GM10248 (cell line): ENCODE measurements around the gene GTF3C2.

Source experiments
- CTCF ChIA-PET: fragments of 300-600 bp; sonication (Branson Sonifier 250); formaldehyde crosslinking; extraction: SDS; loops from one replicate; lab custom pipeline; 2021; ENCODE audit warnings: antibody characterized with exemption; lab: Yijun Ruan, JAX
- POLR2A ChIA-PET: fragments of 350-650 bp; sonication (Branson Sonifier 250); formaldehyde crosslinking; extraction: SDS; loops from one replicate; lab custom pipeline; 2020; ENCODE audit warnings: antibody characterized with exemption; lab: Yijun Ruan, JAX
- DNase-seq: peaks from one replicate; pipeline ENCODE4 v3.0.0; 2012; ENCODE audit errors: extremely low spot score
- CTCF ChIP-seq: IDR thresholded peaks from 2 replicates; pipeline ENCODE4 v1.5.1; 2012; ENCODE audit warnings: mild to moderate bottlenecking, low read depth; ENCODE audit errors: extremely low read depth, missing control alignments, control extremely low read depth

GTF3C2 gene

GRCh38 chr2:27281855-27282559 is 74.6 kb downstream of the GTF3C2 start, which contains the start of gene TRIM54:
Gene TRIM54, plus strand, starts transcription at chr2:27282429. Its CDS starts 303 bp downstream, at chr2:27282732.
- TF ChIP-seq CTCF, result no peak
- DNase-seq, result no peak
- ChIA-PET CTCF (interaction anchor here (0.7 to 10.1 kb wide), 20 partner anchors 10 to 401 kb away, joined by 3 to 138 read pairs (median 4); partner anchors contain the start of genes AGBL5 and SLC30A3), POLR2A (no interaction called here)

GRCh38 chr2:27281442-27281841 is 75.1 kb downstream of the GTF3C2 start:
- ChIA-PET POLR2A (no interaction called here), CTCF (interaction anchor here (1.0 to 10.1 kb wide), 15 partner anchors 10 to 320 kb away, joined by 3 to 138 read pairs (median 7); partner anchors contain the start of gene SLC30A3)
- no peak for DNase-seq
- TF ChIP-seq CTCF, result no peak

GRCh38 chr2:27280826-27281225 is 75.7 kb downstream of the GTF3C2 start:
- CTCF ChIA-PET, result interaction anchor here (1.4 to 10.1 kb wide), 19 partner anchors 10 to 358 kb away, joined by 3 to 138 read pairs (median 9); partner anchors contain the start of gene SLC30A3
- DNase-seq, result no peak
- POLR2A ChIA-PET, result no interaction called here
- no peak for TF ChIP-seq CTCF

GRCh38 chr2:27278010-27278409 is 78.6 kb downstream of the GTF3C2 start:
- ChIA-PET POLR2A (no interaction called here), CTCF (interaction anchor here (1.2 to 10.1 kb wide), 5 partner anchors 13 to 179 kb away, joined by 3 to 136 read pairs (median 77); partner anchors contain the start of gene SLC30A3)

More at GRCh38 chr2:27278010-27278409, 78.6 kb downstream of the GTF3C2 start:
- no peak for DNase-seq
- no peak for TF ChIP-seq CTCF
